NCI-H2196 (cell line): ENCODE results near the gene MVK.

ENCODE experiments used
- DNase-seq: peaks from one replicate; lab custom pipeline; 2025; ENCODE audit not compliant: unreplicated experiment; lab: John Stamatoyannopoulos, UW

The MVK gene

GRCh38 chr12:109563291-109564284, 10.0 kb upstream of the MVK start:
- DNase-seq, result no peak

- no peak for DNase-seq
Observed at GRCh38 chr12:109566424-109566823, 7.2 kb upstream of the MVK start.

GRCh38 chr12:109567296-109567695, 6.3 kb upstream of the MVK start:
- DNase-seq, result no peak

GRCh38 chr12:109567967-109568366, 5.6 kb upstream of the MVK start:
- DNase-seq, result no peak

- no peak for DNase-seq
Observed at GRCh38 chr12:109568486-109568885, 5.1 kb upstream of the MVK start.

- DNase-seq, result no peak
Observed at GRCh38 chr12:109571773-109572505, 1.7 kb upstream of the MVK start.

- DNase-seq, result no peak
Observed at GRCh38 chr12:109572506-109572845, 1.1 kb upstream of the MVK start.

GRCh38 chr12:109573914-109574244, 285 bp downstream of the MVK start:
- DNase-seq, result no peak

GRCh38 chr12:109575683-109576082, 2.1 kb downstream of the MVK start:
- DNase-seq, result no peak

GRCh38 chr12:109577311-109577710, 3.7 kb downstream of the MVK start:
- no peak for DNase-seq

GRCh38 chr12:109578330-109578927, 4.8 kb downstream of the MVK start:
- no peak for DNase-seq

- DNase-seq, result no peak
Observed at GRCh38 chr12:109579639-109580038, 6.0 kb downstream of the MVK start.

GRCh38 chr12:109580272-109580671, 6.7 kb downstream of the MVK start:
- no peak for DNase-seq

GRCh38 chr12:109580684-109581333, 7.2 kb downstream of the MVK start:
- DNase-seq, result peak; percentile 33

GRCh38 chr12:109581334-109581691, 7.7 kb downstream of the MVK start:
- no peak for DNase-seq

- DNase-seq, result peak; percentile 24
Observed at GRCh38 chr12:109581856-109582255, 8.3 kb downstream of the MVK start.

- DNase-seq, result peak; percentile 40
Observed at GRCh38 chr12:109582636-109583035, 9.0 kb downstream of the MVK start.

GRCh38 chr12:109583733-109584132, 10.1 kb downstream of the MVK start:
- no peak for DNase-seq

- DNase-seq, result peak; percentile 33
Observed at GRCh38 chr12:109586385-109587296, 13.0 kb downstream of the MVK start.

GRCh38 chr12:109587921-109588320, 14.3 kb downstream of the MVK start:
- no peak for DNase-seq
